Omental fat pad (tissue), 4 donors: ENCODE data around the gene SLC38A8. TPM values are rescaled to one million over a fixed set of nuclear protein-coding genes. Genes with fewer than 3 reads are reported as not detected.

Experiments
- ATAC-seq: fragments of 150-250 bp; one replicate; pipeline ENCODE4 v1.9.1; 2016; ENCODE audit warnings: mild to moderate bottlenecking, moderate library complexity; ENCODE audit not compliant: low FRiP score
- DNase-seq: peaks from one replicate; pipeline ENCODE4 v3.0.0-alpha.2; 2019; ENCODE audit warnings: low spot score
- total RNA-seq, 4 donors: library from RNA; depleted of rRNA; stranded (reverse); fragments of >200 nt; gene quantifications; one replicate each; pipeline ENCODE4 v1.1.0, GENCODE V29; 2016
- TF ChIP-seq, protein P1 (sequence below), 3 donors: fragments of 450-650 bp; IDR thresholded peaks; one replicate each; pipeline ENCODE4 v1.5.1; 2016 to 2017; ENCODE audit warnings: antibody characterized with exemption in 3 of 3, mild to moderate bottlenecking in 3 of 3, moderate library complexity in 2 of 3

SLC38A8 gene
- total RNA-seq, 4 donors from 2014 or later = not detected

DNA sequence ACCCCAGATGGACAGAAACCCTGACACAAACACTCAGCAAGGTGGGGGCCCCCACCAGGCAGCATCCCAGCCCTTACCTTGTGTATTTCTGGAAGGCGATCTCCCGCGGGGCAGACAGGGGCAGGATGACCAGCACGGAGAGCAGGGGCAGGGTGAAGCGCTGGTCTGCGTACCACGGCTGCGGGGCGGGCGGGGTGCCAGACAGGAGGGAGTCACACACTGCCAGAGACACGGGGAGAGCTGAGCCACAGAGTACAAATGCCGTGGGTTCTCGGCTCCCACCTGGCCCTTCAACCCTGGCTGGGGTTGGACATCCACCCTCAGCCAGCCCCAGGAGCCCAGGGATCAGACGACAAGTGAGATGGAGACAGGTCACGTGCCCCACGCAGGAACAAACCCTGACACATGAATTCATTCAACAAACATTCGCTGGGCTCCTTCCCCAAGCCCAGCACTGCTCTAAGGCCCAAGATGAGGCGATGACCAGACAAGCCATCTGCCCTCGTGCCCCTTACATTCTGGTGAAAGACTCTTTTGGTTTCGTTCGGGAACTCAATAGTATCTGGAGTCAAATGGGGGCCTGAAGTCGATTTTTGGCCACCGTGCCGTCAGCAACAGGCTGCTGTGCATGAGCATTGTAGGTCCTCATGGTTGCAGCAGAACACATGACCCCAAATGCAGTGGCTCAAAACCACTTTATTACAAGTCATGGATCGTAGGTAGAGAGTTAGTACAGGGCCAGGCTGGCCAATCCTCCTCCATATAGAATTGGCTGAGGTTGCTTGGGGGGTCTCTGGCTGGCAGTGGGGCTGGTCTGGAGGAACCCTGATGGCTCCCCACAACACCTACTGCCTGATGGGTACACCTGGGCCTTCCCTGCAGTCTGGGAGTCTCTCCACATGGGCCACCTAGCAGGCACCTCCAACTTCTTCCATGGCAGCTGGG is 9.1 kb downstream of the SLC38A8 start:
- ATAC-seq (no peak), DNase-seq (no peak)
- TF ChIP-seq, protein P1, sequence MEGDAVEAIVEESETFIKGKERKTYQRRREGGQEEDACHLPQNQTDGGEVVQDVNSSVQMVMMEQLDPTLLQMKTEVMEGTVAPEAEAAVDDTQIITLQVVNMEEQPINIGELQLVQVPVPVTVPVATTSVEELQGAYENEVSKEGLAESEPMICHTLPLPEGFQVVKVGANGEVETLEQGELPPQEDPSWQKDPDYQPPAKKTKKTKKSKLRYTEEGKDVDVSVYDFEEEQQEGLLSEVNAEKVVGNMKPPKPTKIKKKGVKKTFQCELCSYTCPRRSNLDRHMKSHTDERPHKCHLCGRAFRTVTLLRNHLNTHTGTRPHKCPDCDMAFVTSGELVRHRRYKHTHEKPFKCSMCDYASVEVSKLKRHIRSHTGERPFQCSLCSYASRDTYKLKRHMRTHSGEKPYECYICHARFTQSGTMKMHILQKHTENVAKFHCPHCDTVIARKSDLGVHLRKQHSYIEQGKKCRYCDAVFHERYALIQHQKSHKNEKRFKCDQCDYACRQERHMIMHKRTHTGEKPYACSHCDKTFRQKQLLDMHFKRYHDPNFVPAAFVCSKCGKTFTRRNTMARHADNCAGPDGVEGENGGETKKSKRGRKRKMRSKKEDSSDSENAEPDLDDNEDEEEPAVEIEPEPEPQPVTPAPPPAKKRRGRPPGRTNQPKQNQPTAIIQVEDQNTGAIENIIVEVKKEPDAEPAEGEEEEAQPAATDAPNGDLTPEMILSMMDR (IDR thresholded peaks at IDR 0.05) = no peak

DNA sequence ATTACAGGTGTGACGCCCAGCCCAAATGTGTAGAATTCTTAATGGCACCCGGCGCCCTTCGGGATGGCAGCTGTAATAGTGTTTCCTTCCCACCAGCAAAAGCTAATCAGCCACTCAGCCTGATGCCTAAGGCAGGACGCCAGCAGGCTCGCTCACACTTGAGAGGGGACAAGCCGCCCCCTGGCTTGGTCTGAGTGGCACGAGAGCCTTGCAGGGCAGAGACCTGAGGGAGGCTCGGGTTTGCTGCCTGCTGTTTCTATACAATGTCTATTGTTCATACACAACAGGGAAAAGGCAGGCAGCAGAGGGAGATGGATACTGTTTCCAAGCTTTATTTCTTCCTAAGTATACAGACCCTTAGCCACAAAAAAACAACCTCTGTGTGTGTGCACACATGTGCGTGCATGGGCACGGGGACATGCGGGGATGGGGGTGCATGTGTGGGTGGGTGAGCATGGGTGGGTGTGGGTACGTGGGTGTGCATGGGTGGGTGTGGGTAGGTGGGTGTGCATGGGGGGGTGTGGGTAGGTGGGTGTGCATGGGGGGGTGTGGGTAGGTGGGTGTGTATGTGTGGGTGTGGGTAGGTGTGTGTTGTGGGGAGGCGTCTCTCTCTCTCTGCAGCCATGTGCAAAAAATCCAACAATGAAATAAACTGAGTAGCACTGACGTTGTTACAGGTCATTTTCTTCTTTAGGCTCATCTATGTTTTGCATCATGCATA is 10.0 kb downstream of the SLC38A8 start:
- TF ChIP-seq, protein P1 (IDR thresholded peaks at IDR 0.05) = no peak
- DNase-seq (no peak), ATAC-seq (no peak)

DNA sequence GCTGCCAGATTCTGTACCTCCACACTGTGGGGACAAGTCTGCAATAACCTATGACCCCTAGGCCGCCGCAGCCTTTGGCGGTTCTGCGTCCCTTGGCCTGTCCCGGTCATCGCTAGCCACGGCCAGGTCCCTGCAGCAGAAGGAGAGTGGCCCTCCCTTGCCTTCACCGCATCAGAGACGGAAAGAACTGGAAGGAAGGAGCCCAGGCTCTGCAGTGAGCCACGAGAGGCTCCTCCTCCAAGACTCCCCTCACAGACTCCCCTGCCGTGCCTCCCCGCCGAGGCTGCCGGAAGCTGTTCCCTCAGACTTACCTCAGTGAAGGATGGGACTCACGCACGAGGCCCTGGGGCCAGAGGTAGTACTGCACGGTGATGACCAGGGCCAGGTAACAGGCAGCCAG is 11.0 kb downstream of the SLC38A8 start:
- TF ChIP-seq, protein P1 (IDR thresholded peaks at IDR 0.05) = no peak
- DNase-seq (no peak), ATAC-seq (no peak)

- no peak for DNase-seq
- TF ChIP-seq, protein P1 (IDR thresholded peaks at IDR 0.05) = no peak
Measured at GRCh38 chr16:84029297-84030047, 13.1 kb downstream of the SLC38A8 start.

GRCh38 chr16:84027625-84028024 is 15.0 kb downstream of the SLC38A8 start:
- ATAC-seq (no peak), DNase-seq (no peak)
- TF ChIP-seq, protein P1 (IDR thresholded peaks at IDR 0.05) = no peak

More at GRCh38 chr16:84029297-84030047, 13.1 kb downstream of the SLC38A8 start:
- ATAC-seq = no peak

GRCh38 chr16:84026606-84027005 is 16.0 kb downstream of the SLC38A8 start:
- TF ChIP-seq, protein P1 (IDR thresholded peaks at IDR 0.05) = no peak
- ATAC-seq (no peak), DNase-seq (no peak)
